GM23248 (cell line): ENCODE data around the gene STX5. TPM values are rescaled to one million over a fixed set of nuclear protein-coding genes. Genes with fewer than 3 reads are reported as not detected.
"Not testable (repeated sequence)": the region's sequence is repeated elsewhere in the genome, so short reads cannot be mapped to it uniquely, and the experiment has no call there.

Experiments
- DNase-seq: peaks from one replicate; pipeline ENCODE4 v3.0.0-alpha.2; 2015
- H2AFZ ChIP-seq: fragments of 200-600 bp; sonication (generic); 2 replicates; pipeline ENCODE4 v1.6.1; 2016; ENCODE audit warnings: antibody characterized with exemption
- H3F3A ChIP-seq: fragments of 200-600 bp; sonication (generic); 2 replicates; pipeline ENCODE4 v1.6.1; 2016; ENCODE audit warnings: mild to moderate bottlenecking, antibody characterized with exemption, mixed run types; ENCODE audit not compliant: insufficient read depth
- H3K27ac ChIP-seq: fragments of 200-600 bp; sonication (generic); 2 replicates; pipeline ENCODE4 v1.5.1; 2016; ENCODE audit warnings: mild to moderate bottlenecking
- H3K27me3 ChIP-seq: fragments of 200-600 bp; sonication (generic); replicated peaks from 2 replicates; pipeline ENCODE4 v1.6.1; 2016; ENCODE audit warnings: mild to moderate bottlenecking; ENCODE audit not compliant: insufficient read depth
- H3K36me3 ChIP-seq: fragments of 200-600 bp; sonication (generic); 2 replicates; pipeline ENCODE4 v1.6.1; 2016; ENCODE audit warnings: low read depth, mild to moderate bottlenecking
- H3K4me1 ChIP-seq: fragments of 200-600 bp; sonication (generic); 2 replicates; pipeline ENCODE4 v1.6.1; 2016; ENCODE audit warnings: mild to moderate bottlenecking; ENCODE audit not compliant: insufficient read depth
- H3K4me2 ChIP-seq: fragments of 200-600 bp; sonication (generic); one replicate; pipeline ENCODE4 v1.6.1; 2016; ENCODE audit warnings: mild to moderate bottlenecking; ENCODE audit not compliant: unreplicated experiment
- H3K4me3 ChIP-seq: fragments of 200-600 bp; sonication (generic); 2 replicates; pipeline ENCODE4 v1.5.1; 2016; ENCODE audit warnings: mild to moderate bottlenecking
- H3K79me2 ChIP-seq: fragments of 200-600 bp; sonication (generic); 2 replicates; pipeline ENCODE4 v1.6.1; 2016; ENCODE audit warnings: mild to moderate bottlenecking; ENCODE audit not compliant: insufficient read depth
- H3K9ac ChIP-seq: fragments of 200-600 bp; sonication (generic); 2 replicates; pipeline ENCODE4 v1.6.1; 2016; ENCODE audit warnings: mild to moderate bottlenecking
- H3K9me2 ChIP-seq: fragments of 200-600 bp; sonication (generic); 2 replicates; pipeline ENCODE4 v1.6.1; 2016; ENCODE audit warnings: mixed run types, mild to moderate bottlenecking, moderate library complexity; ENCODE audit not compliant: insufficient read depth
- H3K9me3 ChIP-seq: fragments of 200-600 bp; sonication (generic); one replicate; pipeline ENCODE4 v1.6.1; 2017; ENCODE audit warnings: low read depth
- H4K20me1 ChIP-seq: fragments of 200-600 bp; sonication (generic); 2 replicates; pipeline ENCODE4 v1.6.0; 2016; ENCODE audit not compliant: insufficient read depth
- EZH2 ChIP-seq: fragments of 200-600 bp; sonication (generic); IDR thresholded peaks from 2 replicates; pipeline ENCODE4 v1.6.1; 2018; ENCODE audit warnings: antibody characterized with exemption, mild to moderate bottlenecking; ENCODE audit not compliant: insufficient read depth, poor library complexity, severe bottlenecking
- EZH2phosphoT487 ChIP-seq: fragments of 200-600 bp; sonication (generic); IDR thresholded peaks from 2 replicates; pipeline ENCODE4 v1.6.1; 2018; ENCODE audit warnings: antibody characterized with exemption, moderate library complexity, mild to moderate bottlenecking, low read depth; ENCODE audit not compliant: insufficient read depth
- WGBS, 2 experiments: methylation state at CpG; one replicate each; pipeline ENCODE4 v1.1.6; 2015 to 2017; ENCODE audit warnings: low lambda C conversion rate in 2 of 2, low coverage in 1 of 2; ENCODE audit errors: missing lambda C conversion rate in 2 of 2; 5-methylcytosine and 5-hydroxymethylcytosine counted together
- in situ Hi-C: fragments of 300-500 bp; cut with MboI; formaldehyde crosslinking; loops from 2 replicates; pipeline ENCODE4 v1.15.0; 2020
- polyA plus RNA-seq: library from polyadenylated mRNA; unstranded; fragments of >200 nt; fragmentation: Nextera tagmentation; extraction: Ambion mirVana; gene quantifications from 2 replicates; pipeline ENCODE4 v1.2.1, GENCODE V29; 2016
- total RNA-seq: library from RNA; depleted of rRNA; stranded (reverse); fragments of >200 nt; shearing (Covaris generic); gene quantifications from 2 replicates; pipeline ENCODE4 v1.2.3, GENCODE V29; 2014

Gene STX5
- total and polyA plus RNA-seq, 2 experiments from 2014 or later = 34.0 to 43.9 TPM

- peaks cover 8% of the 10 kb centered on the region for H3F3A ChIP-seq
- peaks cover 9% of the 10 kb centered on the region; the same call in 1 of the 2 replicates for H3K4me1 ChIP-seq
- no peak overlapping the region for H3K9ac ChIP-seq
- no peak overlapping the region for H3K4me2 ChIP-seq
- H3K36me3 ChIP-seq = no peaks in the 10 kb centered on the region
- no peak for DNase-seq
- H3K9me3 ChIP-seq = no peaks in the 10 kb centered on the region
- no peak overlapping the region for H3K4me3 ChIP-seq
- no peaks in the 10 kb centered on the region for H4K20me1 ChIP-seq
- WGBS, 2 experiments = 96 to 97% methylated on average over 3 of the region's 3 CpGs
- no peak overlapping the region for H3K27ac ChIP-seq
- H3K9me2 ChIP-seq = no peaks in the 10 kb centered on the region
- H3K27me3 ChIP-seq = no peaks in the 10 kb centered on the region
- H3K79me2 ChIP-seq = peaks cover 2% of the 10 kb centered on the region
- in situ Hi-C loops = no loop called here
- TF ChIP-seq EZH2phosphoT487 (no peak), EZH2 (no peak)
- H2AFZ ChIP-seq = no peak overlapping the region
Measured at GRCh38 chr11:62844154-62844553, 12.3 kb upstream of the STX5 start.

GRCh38 chr11:62843466-62843865 lies 11.6 kb upstream of the STX5 start:
- WGBS, 2 experiments = 94 to 100% methylated on average over 3 of the region's 3 CpGs
- Histone ChIP-seq H3K4me3 (no peak overlapping the region), H3K4me1 (peaks cover 9% of the 10 kb centered on the region; the same call in 1 of the 2 replicates), H3K9me3 (no peaks in the 10 kb centered on the region), H2AFZ (peak overlapping the region; percentile 49), H3K36me3 (no peaks in the 10 kb centered on the region), H3K79me2 (peaks cover 8% of the 10 kb centered on the region), H3K9me2 (no peaks in the 10 kb centered on the region), H3K4me2 (no peak overlapping the region), H3K27me3 (no peaks in the 10 kb centered on the region), H3F3A (peaks cover 8% of the 10 kb centered on the region), H3K9ac (no peak overlapping the region), H4K20me1 (no peaks in the 10 kb centered on the region), H3K27ac (no peak overlapping the region)
- in situ Hi-C loops = no loop called here
- no peak for DNase-seq
- TF ChIP-seq EZH2phosphoT487 = no peak
- no peak for TF ChIP-seq EZH2

- H3K36me3 ChIP-seq, DNase-seq, H3K27me3 ChIP-seq, H3F3A ChIP-seq, H3K9me3 ChIP-seq, H3K4me1 ChIP-seq, H3K4me3 ChIP-seq, H4K20me1 ChIP-seq, in situ Hi-C loops, H3K9me2 ChIP-seq: not testable (repeated sequence)
- peaks cover 14% of the 10 kb centered on the region for H3K79me2 ChIP-seq
- peak overlapping the region; percentile 91 for H2AFZ ChIP-seq
- WGBS, 2 experiments = 90 to 92% methylated on average over 9 of the region's 9 CpGs
- H3K9ac ChIP-seq = peak overlapping the region; percentile 95
- peak overlapping the region; percentile 83 for H3K4me2 ChIP-seq
- H3K27ac ChIP-seq = peak overlapping the region; percentile 99
Measured at GRCh38 chr11:62842891-62843290, 11.0 kb upstream of the STX5 start.

- WGBS, 2 experiments = 6 to 7% methylated on average over 30 of the region's 30 CpGs
- H3K4me3 ChIP-seq = peak overlapping the region; percentile 74
- H3K4me1 ChIP-seq = peaks cover 9% of the 10 kb centered on the region; the same call in 1 of the 2 replicates
- H3K4me2 ChIP-seq = peak overlapping the region; percentile 83
- H3F3A ChIP-seq = peaks cover 8% of the 10 kb centered on the region
- H3K9me3 ChIP-seq = no peaks in the 10 kb centered on the region
- in situ Hi-C loops = no loop called here
- no peaks in the 10 kb centered on the region for H3K9me2 ChIP-seq
- no peaks in the 10 kb centered on the region for H4K20me1 ChIP-seq
- H3K27me3 ChIP-seq = no peaks in the 10 kb centered on the region
- H2AFZ ChIP-seq = peak overlapping the region; percentile 91
- peaks cover 21% of the 10 kb centered on the region for H3K79me2 ChIP-seq
- TF ChIP-seq EZH2 (no peak), EZH2phosphoT487 (no peak)
- no peaks in the 10 kb centered on the region for H3K36me3 ChIP-seq
- peak overlapping the region; percentile 99 for H3K27ac ChIP-seq
- peak overlapping the region; percentile 95 for H3K9ac ChIP-seq
- peak; percentile 52 for DNase-seq
Measured at GRCh38 chr11:62842171-62842741, 10.4 kb upstream of the STX5 start.
